Skin of body (tissue), 2 donors: Measurements from ENCODE around the gene PTPRM. TPM values are rescaled to one million over a fixed set of nuclear protein-coding genes. Genes with fewer than 3 reads are reported as not detected.

ENCODE experiments used
- DNase-seq: peaks from one replicate; lab custom pipeline; 2025; lab: John Stamatoyannopoulos, UW
- total RNA-seq: library from RNA; depleted of rRNA; stranded (reverse); fragments of >200 nt; gene quantifications from one replicate; pipeline ENCODE4 v1.2.3, GENCODE V29; 2014

The PTPRM gene
- total RNA-seq, 1 donor from 2014 or later, result 46.3 TPM

DNA sequence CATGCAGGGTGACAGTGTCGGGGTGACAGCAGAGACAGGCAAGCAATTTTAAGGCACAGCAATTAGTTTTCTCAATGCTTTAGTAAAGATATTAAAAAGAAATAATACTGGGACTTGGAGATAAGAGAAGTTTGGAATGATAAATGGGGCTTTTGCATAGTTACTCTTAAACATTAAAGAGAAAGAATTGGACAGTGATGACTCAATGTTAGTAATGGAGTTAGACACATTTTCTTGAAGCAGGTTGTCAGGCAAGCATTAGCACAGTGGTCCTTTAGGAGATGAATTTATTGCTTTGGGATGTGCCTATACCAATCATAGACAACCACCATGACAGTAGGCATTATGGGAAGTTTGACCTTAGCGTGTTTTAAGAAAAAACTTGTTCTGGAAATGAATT, 813.8 kb downstream of the PTPRM start:
- no peak for DNase-seq

DNA sequence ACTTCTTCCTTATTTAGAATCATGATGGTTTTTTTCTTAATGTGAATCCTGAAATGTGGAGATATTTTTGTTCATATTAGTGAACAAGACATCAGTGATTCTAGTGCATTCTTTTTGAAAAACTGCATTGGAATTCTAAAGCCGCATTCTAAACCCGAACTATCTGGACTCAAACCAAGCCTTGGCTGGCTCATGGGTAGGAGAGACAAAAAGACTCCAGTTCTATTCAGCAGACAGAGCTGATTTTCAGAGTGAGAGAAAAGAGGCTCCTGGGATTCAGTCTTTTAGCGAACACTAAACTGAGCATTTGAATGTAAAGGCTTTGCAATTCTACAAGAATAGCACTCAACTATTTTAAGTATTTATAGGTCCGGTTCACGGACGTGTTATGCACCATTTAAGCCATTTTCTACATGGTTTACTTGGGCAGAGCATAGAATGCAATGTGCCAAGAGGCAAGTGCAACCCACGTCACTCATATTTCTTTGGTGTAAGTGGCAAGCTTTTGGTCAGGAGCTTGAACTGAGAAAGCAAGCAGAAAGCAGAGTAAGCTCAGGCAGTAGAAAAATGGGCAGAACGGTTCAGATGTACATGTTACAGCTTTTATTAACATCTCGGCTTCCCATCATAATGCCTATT, 814.8 kb downstream of the PTPRM start:
- DNase-seq, result no peak

DNA sequence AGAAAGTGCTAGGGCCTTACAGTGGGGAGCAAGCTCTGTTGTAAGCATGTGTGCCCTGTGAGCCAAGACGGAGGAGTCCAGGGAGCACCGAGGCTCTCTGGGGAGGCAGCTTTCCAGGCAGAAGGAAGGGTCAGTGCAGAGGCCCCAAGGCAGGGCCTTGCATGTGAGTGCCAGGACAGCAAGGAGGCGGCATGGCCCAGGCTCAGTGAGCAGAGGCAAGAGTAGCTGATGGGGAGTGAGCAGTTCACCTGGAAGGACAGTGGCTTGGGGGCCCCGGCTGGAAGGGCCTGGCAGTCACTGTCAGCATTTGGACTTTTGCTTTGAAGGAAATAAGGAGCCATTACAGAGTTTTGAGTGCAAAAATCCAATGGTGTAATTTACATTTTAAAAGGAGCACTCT, 818.3 kb downstream of the PTPRM start:
- no peak for DNase-seq

DNA sequence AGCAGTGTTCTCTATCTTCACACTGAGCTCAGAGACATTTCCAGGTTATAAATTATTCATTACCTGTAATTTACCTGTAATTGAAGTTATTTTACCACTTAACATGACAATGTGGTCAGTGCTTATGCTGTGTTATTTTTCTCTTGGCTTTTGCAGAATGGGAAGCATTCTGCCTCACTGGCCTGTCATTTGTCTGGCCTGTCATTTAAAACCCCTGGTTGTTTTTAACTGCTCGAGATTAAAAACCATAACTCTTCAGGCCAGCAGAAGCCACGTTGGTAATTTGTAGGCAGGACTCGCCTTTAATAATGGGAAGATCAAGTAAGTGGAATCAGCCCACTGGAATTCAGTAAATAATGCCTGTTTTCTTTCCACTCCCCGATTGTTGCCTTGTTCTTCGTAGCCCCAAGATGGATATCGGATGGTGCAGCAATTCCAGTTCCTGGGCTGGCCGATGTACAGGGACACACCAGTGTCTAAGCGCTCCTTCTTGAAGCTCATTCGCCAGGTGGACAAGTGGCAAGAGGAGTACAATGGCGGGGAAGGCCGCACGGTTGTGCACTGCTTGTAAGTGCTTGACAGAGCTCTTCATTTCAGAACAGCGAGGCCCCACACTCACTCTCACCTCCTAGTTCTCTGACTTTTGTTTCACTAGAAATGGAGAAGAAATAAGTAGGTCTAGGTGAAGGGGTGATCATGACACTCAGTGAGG, 819.7 kb downstream of the PTPRM start:
- DNase-seq, result no peak

DNA sequence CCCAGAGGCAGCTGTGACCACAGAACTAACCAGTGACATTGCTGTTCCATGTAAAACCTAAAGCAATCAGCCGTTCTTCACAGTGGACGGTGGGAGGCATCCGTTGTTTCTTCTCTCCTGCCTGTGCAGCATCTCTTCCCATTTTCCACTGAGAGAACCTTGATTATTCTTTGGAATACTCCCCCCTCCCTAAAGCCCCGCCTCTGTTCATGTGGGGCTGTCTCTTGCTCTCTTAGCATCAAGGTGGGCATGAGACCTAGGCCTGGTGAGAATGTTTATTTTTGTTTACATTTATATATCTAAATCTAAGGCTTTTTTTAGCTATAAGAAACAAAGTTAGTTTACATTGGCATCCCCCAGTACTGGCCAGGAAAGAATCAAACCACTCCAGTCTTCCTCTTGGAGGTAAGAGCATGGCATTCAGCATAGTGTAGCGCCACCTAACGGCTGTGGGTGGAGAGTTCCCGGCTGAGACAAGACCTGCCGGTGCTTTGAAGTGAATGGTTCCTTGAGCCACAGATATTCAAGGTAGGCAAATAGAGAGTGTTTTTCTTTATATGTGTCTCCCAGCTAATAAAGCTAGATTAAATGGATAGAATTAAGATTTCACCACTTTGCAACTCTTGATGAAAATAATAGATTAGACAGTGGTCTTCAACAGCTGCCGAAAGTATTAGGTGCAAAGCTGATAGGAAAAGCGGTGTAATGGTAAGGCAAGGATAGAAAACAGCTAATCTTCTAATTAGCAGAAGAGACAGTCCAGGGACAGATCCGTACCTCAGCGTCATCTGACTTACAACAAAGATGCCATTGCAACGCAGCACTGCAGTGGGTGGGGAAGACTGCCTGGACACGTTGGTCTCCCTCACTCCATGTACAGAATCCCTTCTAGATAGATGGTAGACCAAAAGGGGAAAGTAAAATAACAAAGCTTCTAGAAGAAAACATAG, 822.5 kb downstream of the PTPRM start:
- DNase-seq, result peak; percentile 11

DNA sequence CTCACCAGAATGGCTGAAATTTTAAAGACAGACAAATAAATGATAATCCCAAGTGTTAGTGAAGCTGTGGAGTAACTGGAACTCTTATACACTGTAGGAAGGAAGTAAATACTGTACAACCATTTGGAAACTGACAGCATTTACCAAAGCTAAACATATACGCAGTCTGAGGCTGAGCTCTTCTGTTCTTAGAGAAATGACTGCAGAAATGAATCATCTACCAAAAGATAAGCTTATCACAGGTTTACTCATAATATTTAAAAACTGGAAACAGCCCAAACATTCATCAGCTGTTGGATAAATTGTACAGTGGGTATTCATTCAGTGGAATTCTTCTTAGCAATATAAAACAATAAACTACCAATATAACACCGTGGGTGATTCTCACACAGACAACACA, 824.0 kb downstream of the PTPRM start:
- no peak for DNase-seq

DNA sequence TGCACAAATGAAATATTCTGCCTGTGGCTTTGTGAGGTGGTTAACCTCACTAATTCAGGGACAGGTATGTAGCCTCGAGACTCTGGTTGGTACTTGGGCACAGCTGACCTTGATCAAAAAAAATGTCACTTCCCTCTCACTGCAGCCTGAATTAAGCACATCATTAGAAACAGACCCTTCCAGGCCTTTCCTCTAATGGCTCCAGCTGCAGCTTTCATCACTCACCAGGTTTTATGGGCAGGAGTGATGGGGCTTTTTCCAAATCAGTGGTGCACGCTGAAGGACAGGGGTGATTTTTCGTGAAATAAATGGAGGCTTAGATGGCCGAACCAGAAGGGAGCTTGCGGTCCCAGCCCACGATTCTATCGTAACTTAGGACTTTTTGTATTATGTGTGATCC, 829.1 kb downstream of the PTPRM start:
- no peak for DNase-seq

DNA sequence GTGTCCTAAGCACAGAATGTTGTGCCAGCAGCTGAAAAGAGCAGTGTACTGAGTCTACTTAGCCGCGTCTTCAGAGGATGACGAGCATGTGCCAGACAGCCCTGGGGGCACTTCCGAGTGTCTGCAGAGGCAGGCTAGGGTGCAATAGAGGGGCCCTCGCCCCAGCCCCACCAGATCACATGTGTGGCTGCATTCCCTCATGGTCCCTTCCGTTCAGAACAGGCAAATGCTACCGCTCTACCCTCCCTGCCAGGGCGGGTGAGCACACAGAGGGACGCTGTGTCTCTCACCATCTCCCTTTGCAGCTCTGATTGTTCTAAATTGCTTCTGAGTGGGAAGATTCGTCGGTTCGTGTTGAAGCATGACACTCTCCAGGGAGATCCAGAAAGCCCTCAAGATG, 829.9 kb downstream of the PTPRM start:
- DNase-seq, result no peak

DNA sequence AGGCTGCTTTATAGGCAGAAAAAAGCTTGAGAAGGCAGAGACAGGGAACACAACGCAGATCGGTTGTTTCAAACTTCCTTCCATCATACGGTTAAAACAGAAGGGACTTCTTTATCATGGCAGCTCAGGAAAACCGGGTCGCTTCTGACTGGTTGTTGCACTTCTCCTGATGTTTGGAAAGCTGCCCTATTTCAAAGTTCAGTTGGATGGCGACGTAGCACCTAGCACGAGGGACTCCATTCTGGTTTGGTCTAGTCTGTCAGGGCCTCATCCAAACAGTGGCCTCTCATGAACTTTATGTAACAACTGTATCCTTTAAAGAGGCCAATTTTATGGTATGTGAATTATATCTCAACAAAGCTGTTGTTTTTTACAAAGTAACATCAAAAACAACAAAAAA, 832.0 kb downstream of the PTPRM start:
- no peak for DNase-seq

DNA sequence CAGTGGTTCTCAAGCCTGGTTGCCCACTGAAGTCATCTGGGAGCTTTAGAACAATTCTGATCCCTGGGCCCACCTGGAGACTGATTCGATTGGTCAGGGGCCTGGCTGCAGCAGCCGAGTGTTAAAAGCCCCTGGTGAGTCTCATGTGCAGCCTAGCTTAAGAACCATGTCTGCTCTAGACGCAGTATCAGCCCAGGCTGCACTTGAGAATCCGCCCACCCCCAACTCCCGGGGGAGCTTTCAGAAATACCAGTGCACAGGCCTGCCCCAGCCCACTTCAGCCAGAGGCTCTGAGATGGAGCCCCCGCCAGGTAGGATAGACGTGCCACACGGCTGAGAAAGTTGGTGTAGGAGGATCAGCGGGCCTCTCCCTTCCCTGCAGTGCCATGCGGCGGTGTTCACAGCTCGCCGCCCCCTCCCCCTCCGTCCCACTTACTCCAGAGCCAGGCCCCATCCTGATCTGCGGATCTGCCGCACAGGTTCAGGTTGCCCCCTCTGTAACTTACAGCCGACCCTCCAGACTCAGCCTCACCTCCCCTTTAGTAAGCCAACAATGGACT, 833.2 kb downstream of the PTPRM start:
- DNase-seq, result no peak

DNA sequence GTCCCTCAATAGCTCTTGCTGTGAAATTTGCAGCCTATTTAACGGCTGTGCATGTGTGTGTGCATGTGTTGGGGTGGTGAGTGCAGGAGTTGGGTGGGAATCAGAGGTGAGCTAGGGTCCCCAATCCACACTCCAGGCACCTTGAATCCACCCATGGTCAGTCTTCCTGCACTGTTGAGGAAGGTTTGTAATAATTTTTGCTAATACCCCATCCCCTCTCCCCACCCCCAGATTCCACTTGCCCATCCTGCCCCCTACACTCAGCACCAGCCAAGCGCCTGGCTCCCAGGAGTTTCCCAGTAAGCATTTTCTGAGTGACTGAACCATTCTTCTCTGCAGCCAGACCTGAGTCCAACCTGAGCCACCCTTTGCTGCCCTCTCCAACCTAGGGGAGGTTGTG, 833.7 kb downstream of the PTPRM start:
- DNase-seq, result no peak

DNA sequence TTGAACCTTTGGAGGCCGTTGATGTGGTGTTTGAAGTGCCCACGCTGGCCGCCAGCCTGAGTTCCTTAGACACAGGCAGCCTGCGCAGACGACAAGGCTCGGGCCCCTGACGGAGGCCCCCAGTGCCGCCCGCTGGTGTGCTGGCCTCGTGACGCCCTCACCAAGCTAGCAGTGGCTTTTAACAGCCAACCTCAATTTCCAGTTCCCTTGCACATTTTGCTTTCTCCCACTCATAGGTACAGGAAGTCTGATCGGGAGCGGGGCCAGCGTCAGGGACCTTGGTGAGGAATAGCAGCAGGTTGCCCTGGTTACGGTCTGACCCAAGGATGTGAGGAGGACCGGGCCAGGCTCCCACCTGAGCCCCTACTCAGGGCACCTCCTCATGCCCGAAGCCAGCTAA, 834.5 kb downstream of the PTPRM start:
- no peak for DNase-seq

DNA sequence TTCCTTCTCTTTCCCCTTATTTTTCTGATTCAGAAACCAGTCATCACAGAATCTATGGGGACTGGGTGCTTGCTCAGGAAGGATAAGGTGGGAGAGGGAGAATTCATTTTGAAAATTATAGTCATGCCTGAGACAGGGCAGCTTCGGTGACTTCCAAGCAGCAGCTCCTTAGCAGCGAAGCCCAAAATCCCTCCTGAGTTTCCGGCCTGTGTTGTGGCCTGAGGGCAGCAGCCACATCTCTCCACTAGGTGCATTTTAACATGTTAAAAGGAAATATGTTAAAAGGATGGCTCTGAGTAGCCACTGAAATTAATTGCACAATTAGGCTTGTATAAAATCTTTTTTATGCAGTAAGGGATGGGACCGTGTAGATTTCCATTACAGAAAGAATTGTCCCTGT, 835.1 kb downstream of the PTPRM start:
- no peak for DNase-seq

DNA sequence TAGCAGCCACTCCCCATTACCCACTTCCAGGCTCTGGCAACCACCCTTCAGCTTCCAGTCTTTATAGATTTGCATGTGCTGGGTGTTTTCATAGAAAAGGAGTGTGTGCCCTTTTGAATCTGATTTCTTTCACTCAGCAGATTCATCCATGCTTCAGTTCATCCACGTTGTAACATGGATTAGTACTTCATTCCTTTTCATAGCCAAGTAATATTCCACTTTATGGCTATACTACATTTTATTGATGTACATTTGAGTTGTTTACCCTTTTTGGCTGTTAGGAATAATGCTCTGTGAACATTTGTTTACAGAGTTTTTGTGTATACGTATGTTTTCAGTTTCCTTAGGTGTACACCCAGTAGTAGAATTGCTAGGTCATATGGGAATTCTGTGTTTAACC, 836.6 kb downstream of the PTPRM start:
- DNase-seq, result no peak

DNA sequence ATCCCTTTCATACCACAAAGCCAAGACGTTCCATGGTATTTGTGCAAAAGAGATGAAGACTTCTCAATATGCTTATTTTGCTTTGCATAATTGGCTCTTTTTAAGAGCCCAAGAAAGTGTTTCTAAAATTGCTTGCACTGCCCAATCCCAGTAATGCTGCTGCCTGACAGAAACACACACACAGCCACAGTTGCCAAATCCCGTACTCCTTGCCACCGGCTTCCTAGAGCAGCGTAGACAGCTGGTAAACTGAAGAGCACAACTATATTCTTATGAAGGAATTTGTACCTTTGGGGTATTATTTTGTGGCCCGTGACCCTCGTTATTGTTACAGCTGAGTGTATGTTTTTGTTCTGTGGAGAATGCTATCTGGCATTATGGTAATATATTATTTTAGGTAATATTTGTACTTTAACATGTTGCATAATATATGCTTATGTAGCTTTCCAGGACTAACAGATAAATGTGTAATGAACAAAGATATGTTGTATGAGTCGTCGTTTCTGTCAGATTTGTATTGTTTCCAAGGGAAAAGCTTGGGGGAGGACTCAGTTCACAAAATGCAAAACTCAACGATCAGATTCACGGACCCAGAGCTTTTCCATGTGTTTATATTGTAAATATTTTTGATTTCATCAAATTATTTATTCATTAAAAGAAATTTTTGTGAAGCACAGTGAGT, 839.2 kb downstream of the PTPRM start:
- no peak for DNase-seq

DNA sequence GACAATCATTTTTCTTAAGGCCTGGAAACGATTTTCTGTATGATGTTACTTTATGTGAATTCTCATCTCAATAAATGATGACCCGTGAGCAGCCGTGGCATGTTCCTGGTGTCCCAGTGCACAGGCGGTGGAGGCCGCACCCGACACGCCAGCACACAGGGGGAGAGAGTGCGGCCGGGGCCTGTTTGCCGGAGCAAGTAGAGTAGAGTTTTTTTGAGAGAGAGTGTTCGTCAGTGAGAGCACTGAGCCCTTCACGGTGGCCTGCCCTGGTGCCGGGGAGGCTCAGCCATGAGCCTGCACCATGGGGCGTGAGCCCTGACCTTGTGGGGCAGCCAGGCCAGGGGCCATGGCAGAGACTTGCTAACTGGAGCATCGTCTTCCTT, 839.7 kb downstream of the PTPRM start:
- DNase-seq, result no peak

DNA sequence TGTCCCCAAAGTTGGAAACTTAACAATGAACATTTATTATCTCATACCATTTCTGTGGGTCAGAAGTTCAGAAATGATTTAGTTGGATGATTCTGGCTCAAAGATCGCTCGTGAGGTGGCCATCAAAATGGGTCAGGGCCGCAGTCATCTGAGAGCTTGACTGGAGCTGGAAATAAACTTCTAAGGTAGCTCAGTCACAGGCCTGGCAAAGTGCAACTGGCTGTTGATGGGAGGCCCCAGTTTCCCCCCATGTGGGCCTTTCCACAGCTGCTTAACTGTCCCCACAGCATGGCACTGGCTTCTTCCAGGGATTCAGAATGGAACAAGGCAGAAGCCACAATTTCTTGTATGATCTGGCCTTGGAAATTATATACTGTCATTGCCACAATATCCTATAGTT, 842.0 kb downstream of the PTPRM start:
- DNase-seq, result no peak

DNA sequence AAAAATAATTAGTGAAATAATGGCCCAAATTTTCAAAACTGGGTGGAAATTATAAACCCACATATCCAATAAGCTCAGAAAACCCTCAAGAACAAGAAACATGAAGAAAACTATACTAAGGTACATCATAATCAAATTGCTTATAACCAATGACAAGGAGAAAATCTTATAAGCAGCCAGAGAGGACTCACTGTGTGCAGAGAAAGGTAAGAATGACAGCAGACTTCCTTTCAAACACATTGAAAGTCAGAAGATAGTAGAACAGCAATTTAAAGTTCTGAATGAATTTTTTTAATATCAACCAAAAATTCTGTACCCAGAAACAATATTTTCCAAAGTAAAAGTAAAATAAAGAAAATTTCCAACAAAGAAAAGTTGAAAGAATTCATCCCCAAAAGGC, 844.4 kb downstream of the PTPRM start:
- no peak for DNase-seq

DNA sequence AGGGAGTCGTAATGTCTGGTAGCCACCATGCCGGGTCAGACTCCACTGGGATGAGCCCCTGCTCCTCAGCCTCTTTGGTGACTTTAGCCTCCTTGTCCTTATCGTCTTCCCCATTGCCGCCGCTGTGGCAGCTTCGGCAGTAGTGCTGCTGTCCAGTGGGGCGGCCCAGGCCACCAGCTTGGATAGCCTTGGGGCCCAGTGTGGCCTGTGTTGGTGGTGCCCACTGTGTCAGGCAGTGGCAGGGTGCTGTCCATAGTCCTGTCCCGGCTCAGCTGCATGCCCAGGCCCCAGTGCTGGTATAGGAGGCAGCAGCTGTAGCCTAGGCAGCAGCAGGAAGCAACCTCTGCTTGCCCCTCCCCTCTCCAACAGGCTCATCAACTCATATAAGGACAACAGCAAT, 845.0 kb downstream of the PTPRM start:
- no peak for DNase-seq

DNA sequence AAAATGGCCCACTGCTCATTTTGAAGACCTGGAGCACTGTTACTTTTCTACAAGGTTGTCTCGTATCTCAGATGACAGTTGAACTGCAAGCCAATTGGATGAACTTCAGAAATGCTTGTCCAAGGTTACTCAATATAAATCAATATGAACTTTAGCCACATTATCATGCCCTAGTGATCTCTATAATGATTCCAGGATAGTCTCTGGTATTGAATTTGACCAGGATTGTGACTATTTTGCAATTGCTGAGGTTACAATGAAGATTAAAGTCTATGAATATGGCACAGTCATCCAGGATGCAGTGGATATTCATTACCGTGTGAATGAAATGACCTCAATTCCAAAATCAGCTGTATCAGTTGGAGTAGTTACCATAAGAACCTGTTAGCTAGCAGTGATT, 846.1 kb downstream of the PTPRM start:
- no peak for DNase-seq

DNA sequence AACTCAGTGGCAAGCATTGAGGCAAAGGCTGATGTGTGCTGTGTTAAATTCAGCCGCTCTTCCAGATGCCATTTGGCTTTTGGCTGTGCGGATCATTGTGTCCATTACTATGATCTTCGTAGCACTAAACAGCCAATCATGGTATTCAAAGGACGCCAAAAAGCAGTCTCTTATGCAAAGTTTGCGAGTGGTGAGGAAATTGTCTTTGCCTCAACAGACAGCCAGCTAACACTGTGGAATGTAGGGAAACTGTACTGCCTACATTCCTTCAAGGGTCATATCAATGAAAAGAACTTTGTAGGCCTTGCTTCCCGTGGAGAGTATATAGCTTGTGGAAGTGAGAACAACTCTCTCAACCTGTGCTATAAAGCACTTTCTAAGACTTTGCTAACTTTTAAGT, 846.6 kb downstream of the PTPRM start:
- no peak for DNase-seq
